Breast epithelium (tissue), 3 donors: Measurements from ENCODE around the gene MAN2A1.

Experiments
- CTCF ChIP-seq, 3 donors: fragments of 450-650 bp; IDR thresholded peaks; one replicate each; pipeline ENCODE4 v1.5.1; 2016 to 2017; ENCODE audit warnings: antibody characterized with exemption in 3 of 3, mild to moderate bottlenecking in 3 of 3, moderate library complexity in 3 of 3
- POLR2A ChIP-seq: fragments of 450-650 bp; IDR thresholded peaks from one replicate; pipeline ENCODE4 v1.6.1; 2016; ENCODE audit warnings: antibody characterized with exemption, mild to moderate bottlenecking, moderate library complexity

- no peak for TF ChIP-seq CTCF (IDR thresholded peaks at IDR 0.05)
- no peak for TF ChIP-seq POLR2A
Observed at GRCh38 chr5:109669991-109670706, 19.6 kb upstream of the MAN2A1 start.
